Karpas-422 (cell line): ENCODE data around the gene PGM5. TPM values are rescaled to one million over a fixed set of nuclear protein-coding genes. Genes with fewer than 3 reads are reported as not detected.

ENCODE experiments used
- DNase-seq: peaks from one replicate; pipeline ENCODE4 v3.0.0-alpha.2; 2015
- H2AFZ ChIP-seq: fragments of 200-600 bp; sonication (generic); 2 replicates; pipeline ENCODE4 v1.6.1; 2014; ENCODE audit warnings: antibody characterized with exemption, low read length, mixed read lengths
- H3K27ac ChIP-seq: fragments of 200-600 bp; sonication (generic); 2 replicates; pipeline ENCODE4 v1.5.1; 2014; ENCODE audit warnings: mild to moderate bottlenecking, low read length, moderate library complexity
- H3K27me3 ChIP-seq: fragments of 200-600 bp; sonication (generic); 2 replicates; pipeline ENCODE4 v1.6.1; 2014; ENCODE audit warnings: low read length, mixed read lengths
- H3K36me3 ChIP-seq: fragments of 200-600 bp; sonication (generic); 2 replicates; pipeline ENCODE4 v1.6.1; 2014; ENCODE audit warnings: low read length, mixed read lengths; ENCODE audit not compliant: insufficient read depth
- H3K4me1 ChIP-seq: fragments of 200-600 bp; sonication (generic); 2 replicates; pipeline ENCODE4 v1.6.1; 2014; ENCODE audit warnings: mild to moderate bottlenecking, low read length, mixed read lengths
- H3K4me2 ChIP-seq: fragments of 200-600 bp; sonication (generic); 2 replicates; pipeline ENCODE4 v1.6.1; 2014; ENCODE audit warnings: low read length, low read depth, mild to moderate bottlenecking; ENCODE audit not compliant: poor library complexity, severe bottlenecking
- H3K4me3 ChIP-seq: fragments of 200-600 bp; sonication (generic); 2 replicates; pipeline ENCODE4 v1.5.1; 2014; ENCODE audit warnings: mild to moderate bottlenecking, antibody characterized with exemption, low read length, mixed read lengths
- H3K79me2 ChIP-seq: fragments of 200-600 bp; sonication (generic); 2 replicates; pipeline ENCODE4 v1.6.1; 2014; ENCODE audit warnings: mild to moderate bottlenecking, low read length, mixed read lengths
- H3K9ac ChIP-seq: fragments of 200-600 bp; sonication (generic); 2 replicates; pipeline ENCODE4 v1.6.0; 2014; ENCODE audit warnings: low read length
- H3K9me2 ChIP-seq: fragments of 200-600 bp; sonication (generic), shearing (Covaris generic); replicated peaks from 2 replicates; pipeline ENCODE4 v1.6.0; 2014; ENCODE audit warnings: mild to moderate bottlenecking, low read length, moderate library complexity; ENCODE audit not compliant: insufficient read depth
- H3K9me3 ChIP-seq: fragments of 300-700, 200-600 bp; sonication (generic); 2 replicates; pipeline ENCODE4 v1.6.1; 2014; ENCODE audit warnings: low read length, mixed read lengths
- H4K20me1 ChIP-seq: fragments of 200-600 bp; sonication (generic); 2 replicates; pipeline ENCODE4 v1.6.1; 2014; ENCODE audit warnings: mild to moderate bottlenecking, antibody characterized with exemption, low read length, low read depth; ENCODE audit not compliant: insufficient read depth
- total RNA-seq: library from RNA; depleted of rRNA; stranded (reverse); fragments of >200 nt; shearing (Covaris generic); gene quantifications from 2 replicates; pipeline ENCODE4 v1.2.3, GENCODE V29; 2014; ENCODE audit warnings: low replicate concordance

The PGM5 gene
- total RNA-seq, 1 experiment from 2014 or later = 0.11 TPM

DNA sequence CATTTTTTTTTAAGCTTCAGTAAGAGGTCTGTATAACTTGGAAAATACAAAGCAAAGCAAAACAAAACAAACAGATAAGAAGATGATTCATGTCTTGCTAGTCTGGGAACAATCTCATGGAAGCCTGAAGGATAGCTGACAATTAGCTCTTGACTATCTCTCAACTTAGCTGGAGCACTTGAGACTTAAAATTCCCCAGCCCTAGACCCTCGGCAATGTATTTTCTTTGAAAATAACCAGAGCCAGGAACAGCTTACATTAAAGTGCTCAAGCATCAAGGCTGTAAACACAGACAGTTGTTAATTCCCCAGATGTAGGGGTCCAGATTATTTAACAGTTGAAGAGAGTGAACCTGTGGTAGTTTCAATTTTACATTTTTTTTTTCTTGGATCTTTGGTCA, 101.4 kb downstream of the PGM5 start:
- Histone ChIP-seq H3K79me2 (no peaks in the 10 kb centered on the region), H3K4me1 (no peaks in the 10 kb centered on the region), H4K20me1 (no peaks in the 10 kb centered on the region), H3K4me2 (no peak overlapping the region), H2AFZ (no peak overlapping the region), H3K9me2 (no peaks in the 10 kb centered on the region), H3K9ac (no peak overlapping the region), H3K27me3 (no peaks in the 10 kb centered on the region), H3K27ac (no peak overlapping the region), H3K36me3 (no peaks in the 10 kb centered on the region), H3K9me3 (no peaks in the 10 kb centered on the region), H3K4me3 (no peak overlapping the region)
- DNase-seq = no peak

GRCh38 chr9:68458918-68459317, 102.5 kb downstream of the PGM5 start:
- Histone ChIP-seq H3K4me1 (no peaks in the 10 kb centered on the region), H3K79me2 (no peaks in the 10 kb centered on the region), H3K9me2 (no peaks in the 10 kb centered on the region), H3K4me2 (no peak overlapping the region), H3K36me3 (no peaks in the 10 kb centered on the region), H3K27ac (no peak overlapping the region), H3K9me3 (no peaks in the 10 kb centered on the region), H4K20me1 (no peaks in the 10 kb centered on the region), H2AFZ (no peak overlapping the region), H3K9ac (no peak overlapping the region), H3K4me3 (no peak overlapping the region), H3K27me3 (no peaks in the 10 kb centered on the region)
- no peak for DNase-seq

DNA sequence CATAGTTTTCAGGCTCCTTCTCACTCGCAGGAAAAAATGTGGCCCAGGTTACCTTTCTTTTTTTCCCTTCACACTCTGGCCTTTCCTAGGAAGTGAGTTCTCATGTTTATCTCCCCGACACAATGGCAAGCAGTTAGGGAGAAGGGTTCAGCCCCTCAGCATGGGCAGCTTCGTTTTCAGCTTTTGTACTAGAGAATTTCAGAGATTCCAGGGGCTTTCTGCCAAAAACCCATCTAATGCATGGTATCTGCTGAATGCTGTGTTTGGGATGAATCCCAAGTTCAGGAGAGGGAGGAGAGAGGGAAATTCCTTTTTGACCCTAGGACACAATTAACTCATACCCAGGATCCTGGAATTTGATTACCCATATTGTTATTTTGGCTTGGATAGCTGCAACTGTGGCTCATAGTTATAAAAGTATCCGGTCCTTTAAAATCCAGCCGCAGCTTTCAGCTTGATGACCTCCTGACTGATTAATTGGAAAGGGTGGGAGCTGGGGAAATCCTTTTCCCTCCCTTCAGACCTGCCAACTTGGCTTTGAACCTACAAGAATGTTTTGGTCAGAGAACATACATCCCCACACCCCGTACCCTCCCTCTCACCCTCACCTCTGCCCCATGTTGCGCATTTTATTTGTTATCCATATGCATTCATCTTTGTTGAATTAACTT, 105.8 kb downstream of the PGM5 start:
- Histone ChIP-seq H3K27ac (no peak overlapping the region), H3K4me2 (no peak overlapping the region), H3K27me3 (no peaks in the 10 kb centered on the region), H2AFZ (no peak overlapping the region), H3K36me3 (no peaks in the 10 kb centered on the region), H3K9me2 (no peaks in the 10 kb centered on the region), H3K9ac (no peak overlapping the region), H4K20me1 (no peaks in the 10 kb centered on the region), H3K79me2 (no peaks in the 10 kb centered on the region), H3K4me3 (no peak overlapping the region), H3K9me3 (no peaks in the 10 kb centered on the region), H3K4me1 (no peaks in the 10 kb centered on the region)
- no peak for DNase-seq

- Histone ChIP-seq H3K4me3 (no peak overlapping the region), H3K36me3 (no peaks in the 10 kb centered on the region), H3K27me3 (no peaks in the 10 kb centered on the region), H3K9me3 (no peaks in the 10 kb centered on the region), H3K4me1 (no peaks in the 10 kb centered on the region), H3K4me2 (no peak overlapping the region), H3K9me2 (no peaks in the 10 kb centered on the region), H4K20me1 (no peaks in the 10 kb centered on the region), H2AFZ (no peak overlapping the region), H3K27ac (no peak overlapping the region), H3K9ac (no peak overlapping the region), H3K79me2 (no peaks in the 10 kb centered on the region)
- no peak for DNase-seq
These were observed 113.7 kb downstream of the PGM5 start for GRCh38 chr9:68470067-68470466.

- H3K4me3 ChIP-seq = no peak overlapping the region
- H3K27me3 ChIP-seq = no peaks in the 10 kb centered on the region
- no peak overlapping the region for H3K9ac ChIP-seq
- H3K27ac ChIP-seq = no peak overlapping the region
- no peaks in the 10 kb centered on the region for H3K9me2 ChIP-seq
- H2AFZ ChIP-seq = no peak overlapping the region
- H3K36me3 ChIP-seq = no peaks in the 10 kb centered on the region
- H3K9me3 ChIP-seq = no peaks in the 10 kb centered on the region
- H3K4me2 ChIP-seq = no peak overlapping the region
- H3K79me2 ChIP-seq = no peaks in the 10 kb centered on the region
- no peak for DNase-seq
- no peaks in the 10 kb centered on the region for H4K20me1 ChIP-seq
- no peaks in the 10 kb centered on the region for H3K4me1 ChIP-seq
These were observed 114.2 kb downstream of the PGM5 start for GRCh38 chr9:68470634-68471033.

- no peak overlapping the region for H3K4me2 ChIP-seq
- no peak overlapping the region for H3K27ac ChIP-seq
- no peaks in the 10 kb centered on the region for H3K79me2 ChIP-seq
- DNase-seq = no peak
- no peak overlapping the region for H2AFZ ChIP-seq
- H3K4me3 ChIP-seq = no peak overlapping the region
- no peaks in the 10 kb centered on the region for H3K9me2 ChIP-seq
- no peaks in the 10 kb centered on the region for H3K27me3 ChIP-seq
- no peaks in the 10 kb centered on the region for H4K20me1 ChIP-seq
- no peaks in the 10 kb centered on the region for H3K9me3 ChIP-seq
- no peaks in the 10 kb centered on the region for H3K4me1 ChIP-seq
- H3K9ac ChIP-seq = no peak overlapping the region
- no peaks in the 10 kb centered on the region for H3K36me3 ChIP-seq
These were observed 115.7 kb downstream of the PGM5 start for GRCh38 chr9:68472119-68472518.

GRCh38 chr9:68473790-68474189, 117.4 kb downstream of the PGM5 start:
- H3K27ac ChIP-seq = no peak overlapping the region
- no peaks in the 10 kb centered on the region for H3K4me1 ChIP-seq
- no peaks in the 10 kb centered on the region for H3K27me3 ChIP-seq
- no peak overlapping the region for H2AFZ ChIP-seq
- no peak for DNase-seq
- H3K4me3 ChIP-seq = no peak overlapping the region
- no peaks in the 10 kb centered on the region for H3K9me3 ChIP-seq
- H4K20me1 ChIP-seq = no peaks in the 10 kb centered on the region
- no peaks in the 10 kb centered on the region for H3K9me2 ChIP-seq
- H3K4me2 ChIP-seq = no peak overlapping the region
- H3K79me2 ChIP-seq = no peaks in the 10 kb centered on the region
- H3K9ac ChIP-seq = no peak overlapping the region
- no peaks in the 10 kb centered on the region for H3K36me3 ChIP-seq

GRCh38 chr9:68476422-68476821, 120.0 kb downstream of the PGM5 start:
- H3K27me3 ChIP-seq = no peaks in the 10 kb centered on the region
- H2AFZ ChIP-seq = no peak overlapping the region
- H3K9ac ChIP-seq = no peak overlapping the region
- H4K20me1 ChIP-seq = no peaks in the 10 kb centered on the region
- no peak overlapping the region for H3K4me2 ChIP-seq
- no peaks in the 10 kb centered on the region for H3K36me3 ChIP-seq
- no peaks in the 10 kb centered on the region for H3K79me2 ChIP-seq
- no peaks in the 10 kb centered on the region for H3K9me3 ChIP-seq
- DNase-seq = no peak
- no peaks in the 10 kb centered on the region for H3K9me2 ChIP-seq
- H3K4me3 ChIP-seq = no peak overlapping the region
- H3K4me1 ChIP-seq = no peaks in the 10 kb centered on the region
- H3K27ac ChIP-seq = no peak overlapping the region

- Histone ChIP-seq H3K9me2 (no peaks in the 10 kb centered on the region), H3K4me2 (no peak overlapping the region), H3K27ac (no peak overlapping the region), H3K4me3 (no peak overlapping the region), H3K36me3 (no peaks in the 10 kb centered on the region), H3K9me3 (no peaks in the 10 kb centered on the region), H4K20me1 (no peaks in the 10 kb centered on the region), H3K4me1 (no peaks in the 10 kb centered on the region), H2AFZ (no peak overlapping the region), H3K27me3 (no peaks in the 10 kb centered on the region), H3K9ac (no peak overlapping the region), H3K79me2 (no peaks in the 10 kb centered on the region)
- no peak for DNase-seq
These were observed 120.4 kb downstream of the PGM5 start for GRCh38 chr9:68476847-68477246.
